Fibroblast of the conjunctiva (primary cell): ENCODE measurements around the gene PIGC.

Experiments used
- DNase-seq: peaks from one replicate; pipeline ENCODE4 v3.0.0-alpha.2; 2010; ENCODE audit warnings: low read depth

Gene PIGC

GRCh38 chr1:172430128-172430454, 13.8 kb downstream of the PIGC start:
- DNase-seq, result no peak

- peak; percentile 60 for DNase-seq
These were observed 14.3 kb downstream of the PIGC start for GRCh38 chr1:172429331-172430127.

GRCh38 chr1:172427191-172427590, 16.7 kb downstream of the PIGC start:
- DNase-seq, result no peak

DNA sequence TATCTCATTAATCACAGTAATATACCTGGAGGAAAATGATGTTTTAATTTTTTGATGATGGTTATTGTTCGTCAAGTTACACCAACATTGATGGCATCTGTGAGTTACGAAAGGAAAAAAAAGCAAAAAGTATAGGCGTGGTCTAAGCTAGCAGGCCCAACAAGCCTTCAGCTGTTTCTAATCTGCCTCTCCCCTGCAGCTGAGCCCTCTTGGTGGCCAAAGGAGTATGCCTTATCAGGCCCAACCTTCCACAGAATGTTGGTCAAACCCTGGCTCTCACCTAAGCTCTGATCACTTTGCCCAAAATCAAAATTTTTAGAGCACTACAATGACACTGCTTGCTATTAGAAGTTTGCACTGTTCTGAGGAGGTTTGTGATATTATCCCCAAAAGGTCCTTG, 18.5 kb downstream of the PIGC start:
- DNase-seq, result no peak

DNA sequence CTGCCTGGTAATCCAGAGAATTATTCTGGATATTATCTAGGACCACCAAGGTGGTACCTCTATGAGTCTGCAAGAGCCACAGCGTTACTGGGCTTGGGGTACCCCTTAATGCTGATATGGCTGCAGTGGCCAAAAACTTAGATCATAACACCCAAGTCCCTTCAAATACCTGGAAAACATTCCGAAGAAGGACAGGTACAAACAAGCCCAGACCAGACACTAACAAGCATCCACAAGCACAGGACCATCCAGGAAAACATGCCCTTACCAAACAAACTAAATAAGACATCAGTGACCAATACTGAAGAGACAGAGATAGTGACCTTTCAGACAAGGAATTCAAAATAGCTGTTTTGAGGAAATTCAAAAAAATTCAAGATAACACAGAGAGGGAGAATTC, 20.5 kb downstream of the PIGC start:
- no peak for DNase-seq

- no peak for DNase-seq
These were observed 21.8 kb downstream of the PIGC start for GRCh38 chr1:172421974-172422604.

- no peak for DNase-seq
These were observed 23.5 kb downstream of the PIGC start, which contains the start of gene C1orf105 for GRCh38 chr1:172420385-172420784. C1orf105 (plus strand) TSS chr1:172420685; CDS start chr1:172420886, 201 bp downstream.

DNA sequence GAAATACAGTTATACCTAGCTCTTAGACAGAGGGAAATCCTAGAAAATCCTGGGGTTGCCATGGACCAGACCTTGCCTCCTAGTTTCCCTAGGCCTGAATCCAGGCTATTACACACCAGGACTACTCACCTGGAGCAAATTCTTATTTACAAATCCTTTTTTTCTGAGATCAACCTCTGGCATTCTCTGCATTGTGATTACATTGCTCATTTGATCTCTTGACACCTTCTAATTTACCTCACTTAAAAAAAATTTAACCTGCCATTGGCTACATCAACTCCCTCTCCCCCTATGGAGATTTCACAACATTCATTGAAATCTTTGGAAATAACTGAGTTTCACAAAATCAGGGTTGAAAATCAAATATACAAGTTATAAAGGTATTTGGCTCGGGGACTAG, 26.3 kb downstream of the PIGC start:
- DNase-seq, result no peak

- no peak for DNase-seq
These were observed 27.3 kb downstream of the PIGC start for GRCh38 chr1:172416496-172417035.

DNA sequence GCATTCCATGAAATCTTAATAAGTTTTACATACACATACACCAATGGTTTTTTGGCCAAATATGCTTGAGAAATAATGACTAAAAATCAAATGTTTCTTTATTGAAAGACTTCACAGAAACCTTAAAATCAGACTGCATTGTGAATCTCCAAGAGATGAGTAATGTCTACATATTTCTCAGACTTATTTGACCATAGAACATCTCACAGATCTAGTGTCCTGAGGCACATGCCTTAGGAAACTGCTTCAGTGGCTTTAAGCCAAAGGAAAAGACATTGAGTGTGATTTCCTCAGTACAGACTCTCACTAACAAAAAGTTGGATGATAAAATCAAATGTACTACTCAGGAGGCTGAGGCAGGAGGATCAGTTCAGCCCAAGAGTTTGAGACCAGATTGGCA, 29.5 kb downstream of the PIGC start:
- DNase-seq, result no peak

GRCh38 chr1:172411791-172412338, 32.0 kb downstream of the PIGC start:
- DNase-seq, result no peak

GRCh38 chr1:172410027-172410426, 33.8 kb downstream of the PIGC start:
- DNase-seq, result no peak

DNA sequence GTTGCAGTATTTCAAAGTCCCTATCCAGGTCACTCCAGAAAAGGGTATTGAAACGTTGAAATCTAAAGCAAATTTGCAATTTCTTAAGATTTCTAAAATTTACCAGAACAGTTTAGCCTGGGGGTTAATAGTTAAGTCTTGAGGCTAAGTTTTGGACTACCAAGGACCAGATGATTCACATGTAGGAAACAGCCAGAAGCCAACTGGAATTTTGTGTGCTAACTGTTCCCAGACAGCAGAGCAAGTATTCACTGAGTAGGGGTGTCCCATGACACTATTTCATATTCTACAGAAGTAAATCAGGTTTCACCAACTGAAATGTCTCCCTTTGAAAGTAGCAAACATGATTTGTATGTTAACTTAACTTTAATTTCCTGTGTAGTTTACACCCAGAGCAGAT, 34.9 kb downstream of the PIGC start:
- DNase-seq, result no peak

DNA sequence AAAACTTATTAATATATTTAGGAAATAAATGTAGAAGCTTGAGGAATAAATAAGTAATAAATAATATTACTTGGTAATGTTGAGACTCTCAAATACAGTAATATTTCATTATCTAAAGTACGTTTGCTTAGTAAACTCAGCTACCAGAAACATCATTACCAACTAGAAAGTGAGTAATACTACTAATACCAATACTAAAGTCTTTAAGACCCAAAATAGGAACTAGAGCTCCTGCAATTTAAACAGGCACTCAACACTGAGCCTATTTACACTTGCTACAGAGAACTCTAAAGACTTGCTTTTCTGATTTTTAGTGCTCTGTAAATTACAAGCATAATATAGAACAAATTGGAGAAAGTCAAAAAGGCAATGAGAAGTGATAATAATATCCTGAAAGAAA, 36.9 kb downstream of the PIGC start:
- no peak for DNase-seq

GRCh38 chr1:172405912-172406311, 38.0 kb downstream of the PIGC start:
- DNase-seq, result no peak

DNA sequence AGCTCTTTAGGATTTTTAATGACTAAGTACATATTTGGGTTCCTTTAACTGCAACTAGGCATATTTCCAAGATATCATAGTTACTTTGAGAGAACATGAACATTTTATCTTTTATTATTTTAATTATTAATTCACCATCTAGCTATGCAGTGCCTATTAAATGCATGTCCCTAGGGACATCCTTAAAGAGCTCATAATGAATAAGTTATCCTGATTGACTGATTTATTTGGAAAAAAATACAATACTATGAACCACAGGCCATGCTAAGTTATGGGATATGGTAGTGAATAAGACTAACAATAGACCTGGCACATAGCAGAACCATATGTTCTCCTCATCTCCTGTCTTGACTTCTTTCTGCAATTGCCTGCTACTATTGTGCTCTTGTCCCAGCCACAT, 39.7 kb downstream of the PIGC start:
- no peak for DNase-seq

DNA sequence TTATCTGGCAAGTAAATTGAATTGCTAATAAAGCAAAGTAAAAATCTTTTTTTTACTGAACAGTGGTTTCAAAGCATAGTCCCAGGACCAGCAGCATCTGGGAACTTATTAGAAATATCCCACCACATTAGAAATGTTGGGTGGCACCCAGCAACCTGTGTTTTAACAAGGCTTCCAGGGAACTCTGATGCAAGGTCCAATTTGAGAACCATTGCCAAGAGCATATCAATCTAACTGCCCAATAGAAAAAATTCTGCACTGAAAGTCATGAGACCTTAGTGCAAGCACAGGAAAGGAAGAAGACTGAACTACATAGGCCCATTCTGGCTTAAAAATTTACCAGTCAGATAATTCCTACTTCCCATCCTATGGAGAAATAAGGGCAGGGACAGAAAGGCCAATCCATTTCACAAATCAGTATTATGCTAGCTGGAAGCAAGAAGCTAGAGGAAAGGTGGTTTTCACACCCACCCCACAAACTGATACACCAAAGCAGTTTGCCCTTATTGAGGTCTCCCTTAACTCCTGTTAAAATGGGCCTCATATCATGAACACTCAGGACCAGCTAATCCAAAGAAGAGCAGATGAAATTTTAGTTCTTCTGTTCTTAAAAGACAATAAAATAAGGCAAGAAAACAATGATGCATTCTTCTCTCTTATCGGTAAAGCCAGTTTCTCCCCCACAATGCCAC, 40.8 kb downstream of the PIGC start:
- no peak for DNase-seq

GRCh38 chr1:172401892-172402291, 42.0 kb downstream of the PIGC start:
- DNase-seq, result no peak

GRCh38 chr1:172401477-172401876, 42.4 kb downstream of the PIGC start:
- no peak for DNase-seq

- DNase-seq, result no peak
These were observed 43.2 kb downstream of the PIGC start for GRCh38 chr1:172400722-172401105.

- no peak for DNase-seq
These were observed 43.8 kb downstream of the PIGC start for GRCh38 chr1:172399756-172400721.
